Measurements from ENCODE around the gene NUDT4. TPM values are rescaled to one million over a fixed set of nuclear protein-coding genes. Genes with fewer than 3 reads are reported as not detected.
A peak's percentile ranks its signal among the peaks of the same experiment; 100 is the strongest.

NUDT4 gene
- total and polyA plus RNA-seq, 9 of the 15 experiments (the other 6 are each of a cell fraction or from before 2014, with no cell fraction given) = 38.1 to 164 (median 99.2) TPM

DNA sequence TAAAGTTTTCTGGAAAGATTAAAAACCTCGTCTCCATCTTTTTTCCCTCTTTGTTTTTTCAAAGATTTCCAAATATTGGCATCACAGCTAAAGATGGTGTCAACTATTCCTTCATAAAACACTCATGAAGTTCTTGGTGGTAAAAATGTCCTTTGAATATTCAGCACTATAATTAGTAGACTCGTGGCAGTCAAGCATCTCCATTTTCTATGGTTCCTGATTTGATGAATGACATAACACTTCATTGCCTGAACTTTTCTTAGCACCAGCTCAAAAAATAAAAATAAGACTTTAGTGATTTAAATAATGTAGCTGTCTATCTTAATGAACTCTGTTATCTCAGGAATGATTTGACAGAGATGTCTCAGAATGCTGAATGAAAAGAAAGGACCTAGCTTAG is 44.3 kb downstream of the NUDT4 start:
- no peak for DNase-seq (ENCODE audit: extremely low read depth in 1 of 4, low spot score in 3 of 4)
- in situ Hi-C loops (cut with MboI) = loop anchor here (10.0 to 25.0 kb wide), 3 partner anchors 435 to 683 kb away; no protein-coding TSS in a partner anchor
- Histone ChIP-seq H3K4me2 (ENCODE audit: insufficient read depth, low read length) (no peak overlapping the region), H3K27ac (ENCODE audit: extremely low read depth, low read depth, low read length) (no peak overlapping the region), H3K4me3 (no peak overlapping the region), H3K9ac (ENCODE audit: insufficient read depth in 1 of 2, low read depth in 2 of 2, low read length in 2 of 2) (no peak overlapping the region), H3K27me3 (ENCODE audit: control insufficient read depth in 2 of 2, insufficient read depth in 2 of 2, low read length in 2 of 2) (no peaks in the 10 kb centered on the region), H3K9me1 (ENCODE audit: control insufficient read depth, insufficient read depth, low read length) (no peaks in the 10 kb centered on the region), H3K9me3 (replicated peaks; ENCODE audit: control insufficient read depth, insufficient read depth, low read depth, low read length) (no peaks in the 10 kb centered on the region), H3K4me1 (replicated peaks in 1 of 2; ENCODE audit: control insufficient read depth in 2 of 2, insufficient read depth in 2 of 2, low read length in 2 of 2) (peaks cover 0 to 14% of the 10 kb centered on the region in 2 experiments; a peak in 2 of 5 replicates), H3K36me3 (ENCODE audit: control insufficient read depth, insufficient read depth, low read length) (peaks cover 5% of the 10 kb centered on the region; the same call in 1 of the 3 replicates), H4K20me1 (replicated peaks; ENCODE audit: control insufficient read depth, insufficient read depth, low read length) (peaks cover 43% of the 10 kb centered on the region), H3K79me2 (ENCODE audit: control insufficient read depth, insufficient read depth, low read length) (peaks cover 98% of the 10 kb centered on the region), H2AFZ (ENCODE audit: low read depth, low read length) (no peak overlapping the region)
- no peak for FAIRE-seq
- TF ChIP-seq XRCC3 (IDR thresholded peaks at IDR 0.05) = no peak
- intact Hi-C loops (cut with micrococcal nuclease) = loop anchor here (10.0 kb wide), 1 partner anchor 683 kb away; no protein-coding TSS in a partner anchor
- WGBS (ENCODE audit: insufficient coverage, low coverage, missing lambda C conversion rate) = 39% methylated on average over 2 of the region's 2 CpGs
- no peak for ATAC-seq
- ChIA-PET CTCF (ENCODE audit: low intra/inter-chr PET ratio) (no interaction called here), POLR2A (interaction anchor here (0.5 to 1.6 kb wide), 4 partner anchors 12 to 689 kb away, joined by 3 to 4 read pairs (median 4); no protein-coding TSS in a partner anchor)
- BruUV-seq (replicated peaks) = no TSS peak

DNA sequence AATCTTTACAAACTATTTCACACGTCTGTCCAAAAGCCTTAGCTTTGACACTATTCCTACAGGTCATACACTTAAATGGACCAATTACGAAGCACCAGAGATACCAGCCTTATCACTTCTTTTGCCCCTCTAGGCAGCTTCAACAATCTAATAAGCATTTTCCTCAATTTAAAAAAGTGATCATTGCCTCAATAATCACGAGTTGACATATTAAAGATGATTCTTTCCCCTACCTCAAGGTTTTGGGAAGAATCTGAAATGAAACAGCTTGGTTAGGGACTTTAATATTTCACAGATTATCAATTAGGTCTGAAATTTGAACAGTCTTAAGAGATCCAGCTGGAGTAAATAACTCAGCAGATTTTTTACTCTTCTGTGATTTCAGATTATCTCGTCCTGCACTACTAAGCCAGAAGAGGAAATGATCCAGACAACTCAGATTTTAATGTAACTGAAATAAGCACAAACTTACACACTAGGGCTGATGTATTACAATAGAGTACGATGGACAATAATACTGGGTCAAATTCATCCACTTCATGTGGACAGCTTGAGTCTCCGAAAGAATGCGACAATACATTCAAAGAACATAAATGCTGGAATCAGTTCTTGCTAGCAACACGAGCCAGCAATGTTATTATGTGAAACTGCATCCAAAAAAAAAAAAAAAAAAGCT is 48.1 kb downstream of the NUDT4 start:
- no peaks in the 10 kb centered on the region for H3K9me1 ChIP-seq (ENCODE audit: control insufficient read depth, insufficient read depth, low read length)
- ChIA-PET CTCF (ENCODE audit: low intra/inter-chr PET ratio) (no interaction called here), POLR2A (interaction anchor here (0.6 to 2.3 kb wide), 6 partner anchors 9 to 21 kb away, joined by 3 to 7 read pairs (median 4); partner anchors contain the start of gene UBE2N)
- DNase-seq (ENCODE audit: extremely low read depth in 1 of 4, low spot score in 3 of 4) (no peak), FAIRE-seq (no peak), ATAC-seq (no peak)
- H3K4me3 ChIP-seq = no peak overlapping the region
- WGBS (ENCODE audit: insufficient coverage, low coverage, missing lambda C conversion rate) = 53% methylated on average over 8 of the region's 8 CpGs
- no peaks in the 10 kb centered on the region for H3K27me3 ChIP-seq (ENCODE audit: control insufficient read depth in 2 of 2, insufficient read depth in 2 of 2, low read length in 2 of 2)
- intact Hi-C loops (cut with micrococcal nuclease) (loop anchor here (10.0 kb wide), 1 partner anchor 679 kb away; no protein-coding TSS in a partner anchor), in situ Hi-C loops (cut with MboI) (loop anchor here (10.0 kb wide), 1 partner anchor 679 kb away; no protein-coding TSS in a partner anchor)
- no peaks in the 10 kb centered on the region for H3K9me3 ChIP-seq (replicated peaks; ENCODE audit: control insufficient read depth, insufficient read depth, low read depth, low read length)
- H3K79me2 ChIP-seq (ENCODE audit: control insufficient read depth, insufficient read depth, low read length) = peaks cover 97% of the 10 kb centered on the region
- H3K4me1 ChIP-seq (replicated peaks in 1 of 2; ENCODE audit: control insufficient read depth in 2 of 2, insufficient read depth in 2 of 2, low read length in 2 of 2) = peaks cover 5 to 21% of the 10 kb centered on the region in 2 experiments; a peak in 3 of 5 replicates
- 0 out of 2 replicates have a peak, but pooled peaks have one; percentile 7 for TF ChIP-seq C11orf30 (IDR thresholded peaks at IDR 0.05; ENCODE audit: low read depth)
- TF ChIP-seq BDP1 (IDR thresholded peaks at IDR 0.05; ENCODE audit: insufficient read depth, insufficient read length) = no peak
- no peak overlapping the region for H2AFZ ChIP-seq (ENCODE audit: low read depth, low read length)
- peaks cover 5% of the 10 kb centered on the region; the same call in 1 of the 3 replicates for H3K36me3 ChIP-seq (ENCODE audit: control insufficient read depth, insufficient read depth, low read length)
- BruUV-seq (replicated peaks) = no TSS peak
- peaks cover 43% of the 10 kb centered on the region for H4K20me1 ChIP-seq (replicated peaks; ENCODE audit: control insufficient read depth, insufficient read depth, low read length)
- H3K4me2 ChIP-seq (ENCODE audit: insufficient read depth, low read length) = no peak overlapping the region
- H3K9ac ChIP-seq (ENCODE audit: insufficient read depth in 1 of 2, low read depth in 2 of 2, low read length in 2 of 2) = no peak overlapping the region
- H3K27ac ChIP-seq (ENCODE audit: extremely low read depth, low read depth, low read length) = no peak overlapping the region
